Caco-2 (cell line): ENCODE data around the gene PRC1. TPM values are rescaled to one million over a fixed set of nuclear protein-coding genes. Genes with fewer than 3 reads are reported as not detected.

ENCODE experiments used
- BruUV-seq: library from RNA; stranded (reverse); fragments of 400-500 nt; replicated peaks from 2 replicates; lab custom pipeline; 2021; lab: Mats Ljungman, UMichigan
- CTCF ChIA-PET: fragments of 300-600 bp; sonication (Branson Sonifier 250); formaldehyde crosslinking; loops from one replicate; lab custom pipeline; 2022; ENCODE audit warnings: antibody characterized with exemption; lab: Charles Lee
- POLR2A ChIA-PET: fragments of 300-600 bp; sonication (Branson Sonifier 250); formaldehyde crosslinking; loops from one replicate; lab custom pipeline; 2022; ENCODE audit warnings: antibody characterized with exemption; lab: Charles Lee
- DNase-seq, 2 experiments: peaks; one replicate each; pipeline versions ENCODE4 v3.0.0 to v3.0.0-alpha.2; 2020 to 2022
- H3K27me3 ChIP-seq: replicated peaks from 2 replicates; pipeline ENCODE4 v1.6.0; 2011; ENCODE audit warnings: low read length; ENCODE audit not compliant: control insufficient read depth, insufficient read depth
- H3K36me3 ChIP-seq: 2 replicates; pipeline ENCODE4 v1.5.1; 2011; ENCODE audit warnings: low read length; ENCODE audit not compliant: control insufficient read depth, insufficient read depth
- H3K4me1 ChIP-seq: fragments of 250-450 bp; sonication (Bioruptor Pico); 2 replicates; pipeline ENCODE4 v1.5.1; 2020; ENCODE audit warnings: mild to moderate bottlenecking
- H3K4me3 ChIP-seq: 2 replicates; pipeline ENCODE4 v1.5.1; 2011; ENCODE audit warnings: low read depth, mild to moderate bottlenecking, control low read depth, low read length
- H3K9me3 ChIP-seq: fragments of 250-450 bp; sonication (Bioruptor Pico); 2 replicates; pipeline ENCODE4 v1.5.1; 2020; ENCODE audit warnings: mild to moderate bottlenecking, moderate library complexity
- H3K27ac Mint-ChIP-seq: one replicate; pipeline ENCODE4 v1.8.0; 2022; ENCODE audit warnings: mixed read lengths; ENCODE audit not compliant: unreplicated experiment
- H3K27me3 Mint-ChIP-seq: one replicate; pipeline ENCODE4 v1.8.0; 2022; ENCODE audit warnings: mixed read lengths; ENCODE audit not compliant: insufficient read depth, unreplicated experiment
- H3K36me3 Mint-ChIP-seq: one replicate; pipeline ENCODE4 v1.8.0; 2022; ENCODE audit warnings: mild to moderate bottlenecking, mixed read lengths; ENCODE audit not compliant: insufficient read depth, unreplicated experiment
- H3K4me1 Mint-ChIP-seq: one replicate; pipeline ENCODE4 v1.8.0; 2022; ENCODE audit warnings: low read depth, mixed read lengths; ENCODE audit not compliant: unreplicated experiment
- H3K4me3 Mint-ChIP-seq: one replicate; pipeline ENCODE4 v1.8.0; 2022; ENCODE audit warnings: mild to moderate bottlenecking, moderate library complexity, mixed read lengths; ENCODE audit not compliant: unreplicated experiment
- H3K9me3 Mint-ChIP-seq: one replicate; pipeline ENCODE4 v1.8.0; 2022; ENCODE audit warnings: mixed read lengths; ENCODE audit not compliant: unreplicated experiment
- CTCF ChIP-seq, 2 experiments: fragments of 200-600 bp in 1 of 2; IDR thresholded peaks; 1 replicate in 1 of 2; 2 replicates in 1 of 2; pipeline versions ENCODE4 v1.5.1 to v1.8.0; 2011 to 2022; ENCODE audit warnings: antibody characterized with exemption in 1 of 2, control low read depth in 1 of 2, inconsistent platforms in 1 of 2, low read depth in 1 of 2, low read length in 1 of 2, mild to moderate bottlenecking in 1 of 2, moderate library complexity in 1 of 2; ENCODE audit not compliant: insufficient read depth in 1 of 2, severe bottlenecking in 1 of 2, unreplicated experiment in 1 of 2
- intact Hi-C: fragments of 100-400 bp; cut with micrococcal nuclease; formaldehyde crosslinking; loops from one replicate; pipeline ENCODE4 v1.10.0; 2022; ENCODE audit not compliant: unreplicated experiment
- total RNA-seq: library from RNA; stranded (reverse); gene quantifications from 2 replicates; pipeline ENCODE4 v1.2.3, GENCODE V29; 2022

PRC1 gene
- total RNA-seq, 1 experiment from 2014 or later: 145 TPM

- Mint-ChIP-seq H3K4me1 (peaks cover 22% of the 10 kb centered on the region), H3K9me3 (no peaks in the 10 kb centered on the region), H3K27me3 (no peaks in the 10 kb centered on the region), H3K4me3 (peak within 1 kb of the TSS; percentile 96), H3K27ac (peak within 1 kb of the TSS; percentile 93), H3K36me3 (peaks cover 29% of the 10 kb centered on the region)
- Histone ChIP-seq H3K27me3 (no peaks in the 10 kb centered on the region; the same call in 1 of the 2 replicates), H3K4me1 (peaks cover 16% of the 10 kb centered on the region), H3K36me3 (no peaks in the 10 kb centered on the region), H3K9me3 (no peaks in the 10 kb centered on the region), H3K4me3 (peak within 1 kb of the TSS; percentile 71)
- DNase-seq: peak; percentile 92 to 94
- intact Hi-C loops: loop anchor here (10.0 kb wide), 1 partner anchor 343 kb away; no protein-coding TSS in a partner anchor
- ChIA-PET POLR2A (interaction anchor here (0.6 to 1.7 kb wide), 6 partner anchors 23 to 1483 kb away, joined by 3 to 17 read pairs (median 5); partner anchors contain the start of genes MAN2A2, PRC1 and RCCD1), CTCF (interaction anchor here (0.5 to 3.6 kb wide), 30 partner anchors 9 to 1951 kb away, joined by 3 to 53 read pairs (median 4); partner anchors contain the start of genes BLM, MAN2A2, PRC1 and RCCD1)
- BruUV-seq: no TSS peak
- peak; percentile 75 to 93 for TF ChIP-seq CTCF (IDR thresholded peaks at IDR 0.05; ENCODE audit: insufficient read depth in 1 of 2, low read depth in 1 of 2, low read length in 1 of 2, severe bottlenecking in 1 of 2, unreplicated experiment in 1 of 2)
Observed at GRCh38 chr15:90931828-90932659, 62.3 kb downstream of the PRC1 start, which contains the start of gene HDDC3. HDDC3 (minus strand) TSS chr15:90932549; CDS start chr15:90932540, 9 bp downstream.

- POLR2A ChIA-PET: interaction anchor here (0.6 to 1.7 kb wide), 5 partner anchors 23 to 1482 kb away, joined by 3 to 17 read pairs (median 5); partner anchors contain the start of genes MAN2A2, PRC1 and RCCD1
- TF ChIP-seq CTCF (IDR thresholded peaks at IDR 0.05; ENCODE audit: insufficient read depth in 1 of 2, low read depth in 1 of 2, low read length in 1 of 2, severe bottlenecking in 1 of 2, unreplicated experiment in 1 of 2): no peak
- no peaks in the 10 kb centered on the region for H3K9me3 ChIP-seq
- H3K27me3 ChIP-seq: no peaks in the 10 kb centered on the region; the same call in 1 of the 2 replicates
- CTCF ChIA-PET: interaction anchor here (0.5 to 3.6 kb wide), 21 partner anchors 9 to 1951 kb away, joined by 3 to 53 read pairs (median 6); partner anchors contain the start of genes BLM, MAN2A2, PRC1 and RCCD1
- H3K4me3 ChIP-seq: peak overlapping the region; percentile 71
- DNase-seq: no peak
- peaks cover 16% of the 10 kb centered on the region for H3K4me1 ChIP-seq
- Mint-ChIP-seq H3K9me3 (no peaks in the 10 kb centered on the region), H3K27ac (peak overlapping the region; percentile 93), H3K4me3 (peak overlapping the region; percentile 96), H3K36me3 (peaks cover 24% of the 10 kb centered on the region), H3K4me1 (peaks cover 21% of the 10 kb centered on the region), H3K27me3 (no peaks in the 10 kb centered on the region)
- no TSS peak for BruUV-seq
- H3K36me3 ChIP-seq: no peaks in the 10 kb centered on the region
- intact Hi-C loops: loop anchor here (10.0 kb wide), 1 partner anchor 343 kb away; no protein-coding TSS in a partner anchor
Observed at GRCh38 chr15:90931575-90931827, 62.8 kb downstream of the PRC1 start.
